DMS114 treated with DMSO at 0.1 percent for 48 hours (cell line): ENCODE measurements around the gene SHISA5.
"Not testable (repeated sequence)": the region's sequence is repeated elsewhere in the genome, so short reads cannot be mapped to it uniquely, and the experiment has no call there.

ENCODE experiments used
- DNase-seq: peaks from one replicate; lab custom pipeline; 2025; ENCODE audit not compliant: unreplicated experiment; lab: John Stamatoyannopoulos, UW

SHISA5 gene

GRCh38 chr3:48461767-48462166 is 42.2 kb downstream of the SHISA5 start:
- not testable (repeated sequence) for DNase-seq

- DNase-seq, result no peak
These were observed 43.5 kb downstream of the SHISA5 start for GRCh38 chr3:48460517-48460902.

GRCh38 chr3:48459773-48460516 is 44.0 kb downstream of the SHISA5 start:
- no peak for DNase-seq

- no peak for DNase-seq
These were observed 44.6 kb downstream of the SHISA5 start for GRCh38 chr3:48459331-48459730.

- no peak for DNase-seq
These were observed 47.5 kb downstream of the SHISA5 start for GRCh38 chr3:48456456-48456855.

- no peak for DNase-seq
These were observed 52.7 kb downstream of the SHISA5 start for GRCh38 chr3:48451270-48451669.

GRCh38 chr3:48446425-48447193 is 57.4 kb downstream of the SHISA5 start, which contains the start of gene ATRIP:
ATRIP (plus strand) TSS chr3:48446737; CDS start chr3:48446846, 109 bp downstream.
- peak; percentile 80 for DNase-seq

- no peak for DNase-seq
These were observed 57.9 kb downstream of the SHISA5 start for GRCh38 chr3:48446043-48446424.

GRCh38 chr3:48445277-48445882 is 58.6 kb downstream of the SHISA5 start:
- DNase-seq, result no peak

- no peak for DNase-seq
These were observed 62.0 kb downstream of the SHISA5 start for GRCh38 chr3:48441940-48442339.

GRCh38 chr3:48440590-48440958 is 63.4 kb downstream of the SHISA5 start:
- no peak for DNase-seq

- DNase-seq, result peak; percentile 94
These were observed 64.0 kb downstream of the SHISA5 start, which contains the start of the genes CCDC51 and TMA7 for GRCh38 chr3:48439820-48440589. CCDC51 (minus strand) TSS chr3:48440119; CDS start chr3:48435128, 4,991 bp downstream. TMA7 (plus strand) TSS chr3:48440257; CDS start chr3:48440297, 40 bp downstream.

- DNase-seq, result no peak
These were observed 66.2 kb downstream of the SHISA5 start for GRCh38 chr3:48437812-48438211.

- DNase-seq, result no peak
These were observed 67.1 kb downstream of the SHISA5 start for GRCh38 chr3:48436855-48437254.

GRCh38 chr3:48436477-48436787 is 67.5 kb downstream of the SHISA5 start:
- DNase-seq, result no peak

- DNase-seq, result peak; percentile 73
These were observed 68.0 kb downstream of the SHISA5 start for GRCh38 chr3:48435774-48436476.

- DNase-seq, result no peak
These were observed 68.8 kb downstream of the SHISA5 start for GRCh38 chr3:48435223-48435595.

GRCh38 chr3:48434591-48435222 is 69.3 kb downstream of the SHISA5 start:
- no peak for DNase-seq

- no peak for DNase-seq
These were observed 70.4 kb downstream of the SHISA5 start for GRCh38 chr3:48433472-48434118.
